Ectodermal cell (in vitro differentiated cells): ENCODE data around the gene KCTD2.
A peak's percentile ranks its signal among the peaks of the same experiment; 100 is the strongest.

ENCODE experiments used
- H3K27ac ChIP-seq: 2 replicates; pipeline ENCODE4 v1.7.0; 2013; ENCODE audit warnings: mild to moderate bottlenecking, low read depth, low read length; ENCODE audit not compliant: insufficient read depth, poor library complexity, severe bottlenecking
- H3K27me3 ChIP-seq: 2 replicates; pipeline ENCODE4 v1.7.0; 2013; ENCODE audit warnings: mild to moderate bottlenecking, low read length; ENCODE audit not compliant: insufficient read depth, control insufficient read depth, poor library complexity, severe bottlenecking
- H3K36me3 ChIP-seq: one replicate; pipeline ENCODE4 v1.7.0; 2013; ENCODE audit warnings: low read length; ENCODE audit not compliant: control insufficient read depth, insufficient read depth
- H3K4me1 ChIP-seq: one replicate; pipeline ENCODE4 v1.7.0; 2013; ENCODE audit warnings: low read length; ENCODE audit not compliant: control insufficient read depth, insufficient read depth
- H3K4me3 ChIP-seq: 2 replicates; pipeline ENCODE4 v1.7.0; 2013; ENCODE audit warnings: low read depth, low read length, control low read depth; ENCODE audit not compliant: insufficient read depth
- H3K9me3 ChIP-seq: 2 replicates; pipeline ENCODE4 v1.7.0; 2013; ENCODE audit warnings: mild to moderate bottlenecking, low read length, moderate library complexity; ENCODE audit not compliant: control insufficient read depth
- WGBS, 2 experiments: methylation state at CpG; one replicate each; pipeline ENCODE4 v1.1.7; 2013; ENCODE audit warnings: missing lambda C conversion rate in 2 of 2; 5-methylcytosine and 5-hydroxymethylcytosine counted together

Gene KCTD2

DNA sequence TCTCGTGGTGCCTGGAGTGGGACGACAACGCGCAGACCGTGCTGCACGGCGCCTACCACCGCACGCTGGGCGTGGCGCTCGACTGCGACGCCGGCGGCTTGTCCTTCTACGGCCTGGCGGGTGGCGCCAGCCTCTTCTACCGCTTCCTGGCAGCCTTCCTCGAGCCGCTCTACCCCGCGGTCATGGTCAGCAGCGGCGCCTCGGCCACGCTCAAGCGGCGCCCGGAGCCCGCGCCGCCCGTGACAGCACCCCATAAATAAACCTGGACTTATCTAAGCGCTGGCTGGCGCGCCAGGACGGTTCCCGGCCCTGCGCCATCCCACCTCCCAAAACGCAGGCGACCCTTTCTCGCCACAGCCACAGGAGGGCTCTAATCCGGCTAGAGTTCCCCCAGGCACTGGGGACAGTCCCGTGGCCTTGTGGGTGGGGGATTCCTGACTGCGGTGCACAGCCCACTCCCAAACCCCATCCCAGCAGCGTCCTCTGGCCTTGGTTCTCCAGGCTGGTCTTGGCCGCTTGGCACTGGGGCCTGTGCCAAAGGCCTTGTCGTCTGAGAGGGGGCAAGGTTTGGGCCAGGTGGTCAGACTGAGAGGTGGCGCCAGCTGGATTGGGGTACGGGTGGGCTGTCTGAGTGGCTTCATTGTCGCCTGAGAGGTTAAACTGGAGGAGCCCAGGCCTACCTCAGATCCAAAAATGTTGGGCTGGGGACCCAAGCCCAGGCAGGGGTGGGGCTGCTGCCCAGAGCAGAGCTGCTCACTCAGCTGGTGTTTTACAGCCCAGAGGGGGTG is 30.7 kb downstream of the KCTD2 start:
- H3K36me3 ChIP-seq = no peaks in the 10 kb centered on the region
- no peak overlapping the region for H3K4me3 ChIP-seq
- peaks cover 4% of the 10 kb centered on the region for H3K4me1 ChIP-seq
- H3K9me3 ChIP-seq = no peaks in the 10 kb centered on the region
- no peaks in the 10 kb centered on the region for H3K27me3 ChIP-seq
- H3K27ac ChIP-seq = no peak overlapping the region
- WGBS, 2 experiments = 92 to 93% methylated on average over 53 of the region's 53 CpGs

DNA sequence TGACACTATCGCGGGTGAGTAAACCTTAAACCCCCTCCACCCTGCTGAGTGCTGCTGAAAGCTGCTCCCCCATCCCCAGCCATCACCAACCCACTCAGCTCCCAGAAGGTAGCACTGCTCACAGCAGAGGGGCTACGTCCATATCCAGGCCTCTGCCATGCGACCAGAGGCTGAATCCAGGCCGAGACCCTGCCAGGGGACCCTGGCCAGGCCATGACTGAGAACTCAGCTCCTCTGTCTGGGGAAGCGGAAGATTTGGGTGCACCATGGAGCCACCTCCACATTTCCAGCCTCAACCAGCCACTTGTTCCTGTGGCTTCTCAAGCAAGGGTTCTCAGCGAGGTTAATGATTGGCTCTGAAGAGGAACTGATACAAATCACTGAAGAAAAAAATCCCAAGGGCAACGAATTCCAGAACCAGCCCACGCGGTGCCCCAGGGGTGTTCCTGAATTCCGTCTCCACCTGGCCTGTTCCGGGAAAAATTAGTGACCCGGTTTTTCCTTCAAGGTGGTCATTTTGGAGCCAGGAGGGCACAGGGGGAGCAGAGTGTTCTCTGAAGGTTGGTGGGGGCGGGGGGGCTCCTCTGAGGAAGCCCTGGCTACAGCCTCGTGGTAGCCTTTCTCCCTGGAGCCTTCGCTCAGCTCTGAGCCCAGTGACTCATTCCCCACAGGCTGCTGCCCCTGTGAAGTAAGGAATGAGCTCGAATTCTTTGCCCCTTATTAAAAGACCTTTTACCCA is 31.4 kb downstream of the KCTD2 start:
- no peaks in the 10 kb centered on the region for H3K9me3 ChIP-seq
- H3K27ac ChIP-seq = no peak overlapping the region
- no peaks in the 10 kb centered on the region for H3K36me3 ChIP-seq
- H3K4me1 ChIP-seq = peaks cover 4% of the 10 kb centered on the region
- no peak overlapping the region for H3K4me3 ChIP-seq
- WGBS, 2 experiments = 71 to 73% methylated on average over 17 of the region's 17 CpGs
- H3K27me3 ChIP-seq = no peaks in the 10 kb centered on the region

DNA sequence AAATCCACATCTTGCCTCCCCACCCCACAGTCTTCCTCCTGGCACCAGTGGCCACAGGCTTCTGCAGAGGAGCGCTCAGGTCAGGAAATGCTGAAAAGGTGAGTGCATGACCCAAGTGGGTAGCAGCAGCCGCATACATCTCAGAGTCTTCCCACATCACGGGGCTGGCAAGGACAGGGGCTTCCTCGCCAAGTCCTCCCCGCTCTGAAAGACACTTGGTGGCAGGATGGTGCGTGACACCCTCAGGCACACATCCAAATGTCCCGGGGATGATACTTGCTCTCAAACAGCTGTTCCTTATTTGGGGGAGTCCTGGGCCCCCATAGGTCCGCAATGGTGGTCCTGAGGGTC is 32.0 kb downstream of the KCTD2 start:
- H3K4me3 ChIP-seq = no peak overlapping the region
- WGBS, 2 experiments = 84 to 88% methylated on average over 8 of the region's 8 CpGs
- H3K27me3 ChIP-seq = no peaks in the 10 kb centered on the region
- H3K4me1 ChIP-seq = peaks cover 4% of the 10 kb centered on the region
- H3K36me3 ChIP-seq = no peaks in the 10 kb centered on the region
- H3K9me3 ChIP-seq = no peaks in the 10 kb centered on the region
- H3K27ac ChIP-seq = no peak overlapping the region

DNA sequence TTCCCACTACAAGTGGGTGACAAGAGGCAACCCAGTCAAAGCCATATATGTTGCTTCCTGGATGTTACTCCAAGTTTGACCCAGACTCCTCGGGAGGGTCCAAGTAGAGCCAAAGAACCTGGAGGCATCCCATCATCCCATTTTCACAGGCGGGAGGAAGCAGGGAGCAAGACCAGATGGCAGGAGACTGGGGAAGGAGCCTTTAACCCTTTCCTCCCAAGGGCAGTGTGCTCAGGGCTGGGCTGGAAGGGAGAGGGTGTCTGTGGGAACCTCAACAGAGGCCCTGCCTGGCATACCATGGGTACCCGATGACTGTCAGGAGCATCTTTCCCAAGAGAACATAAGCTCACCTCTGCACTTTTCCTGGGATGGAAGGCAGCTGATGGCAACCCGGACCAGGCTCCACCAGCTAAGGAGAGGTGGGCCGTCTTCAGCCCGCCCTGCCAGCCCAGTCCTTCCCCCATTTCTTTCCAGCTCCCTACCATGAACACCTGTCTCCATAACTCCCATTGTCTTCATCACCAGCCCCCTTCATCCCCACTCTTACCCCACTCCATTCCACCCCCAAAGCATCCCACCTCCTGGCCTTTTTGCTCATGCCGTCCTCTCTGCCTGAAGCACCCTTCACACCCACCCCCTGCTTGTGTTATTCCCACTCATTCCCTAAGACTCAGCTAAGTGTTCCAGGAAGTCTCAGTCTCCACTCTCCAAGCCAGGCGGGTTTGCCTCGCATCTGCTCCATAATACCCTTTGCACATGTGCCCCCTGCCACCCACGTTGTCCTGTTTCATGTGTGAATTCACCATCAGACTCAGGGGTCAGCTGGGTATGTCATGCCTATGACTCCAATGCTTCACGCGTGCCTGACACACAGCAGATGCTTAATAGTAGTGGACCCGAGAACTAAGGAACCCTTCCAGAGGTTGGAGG is 34.9 kb downstream of the KCTD2 start:
- no peaks in the 10 kb centered on the region for H3K36me3 ChIP-seq
- no peaks in the 10 kb centered on the region for H3K9me3 ChIP-seq
- H3K4me1 ChIP-seq = peaks cover 4% of the 10 kb centered on the region
- no peaks in the 10 kb centered on the region for H3K27me3 ChIP-seq
- 82 to 88% methylated on average over 13 of the region's 13 CpGs for WGBS, 2 experiments
- no peak overlapping the region for H3K27ac ChIP-seq
- no peak overlapping the region for H3K4me3 ChIP-seq

DNA sequence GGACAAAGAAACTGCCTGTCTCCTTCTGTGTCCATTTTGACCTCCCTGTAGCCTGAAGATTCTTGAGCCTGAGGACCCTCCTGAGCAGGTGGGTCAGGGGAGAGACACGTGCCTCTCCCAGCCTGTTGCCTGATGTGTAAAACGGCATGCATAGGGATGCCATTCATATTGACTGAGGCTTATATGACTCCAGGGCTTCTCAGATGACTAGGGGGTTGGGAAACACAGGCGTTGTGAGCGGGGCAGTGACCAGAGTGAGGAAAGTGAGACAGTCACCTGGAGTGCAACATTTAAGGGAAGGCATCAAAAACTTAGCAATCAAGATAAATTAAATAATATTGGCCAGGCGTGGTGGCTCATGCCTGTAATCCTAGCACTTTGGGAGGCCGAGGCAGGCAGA is 35.7 kb downstream of the KCTD2 start:
- Histone ChIP-seq H3K27me3 (no peaks in the 10 kb centered on the region), H3K4me3 (no peak overlapping the region), H3K4me1 (peaks cover 4% of the 10 kb centered on the region), H3K9me3 (no peaks in the 10 kb centered on the region), H3K36me3 (no peaks in the 10 kb centered on the region), H3K27ac (no peak overlapping the region)
- 69 to 77% methylated on average over 6 of the region's 6 CpGs for WGBS, 2 experiments

DNA sequence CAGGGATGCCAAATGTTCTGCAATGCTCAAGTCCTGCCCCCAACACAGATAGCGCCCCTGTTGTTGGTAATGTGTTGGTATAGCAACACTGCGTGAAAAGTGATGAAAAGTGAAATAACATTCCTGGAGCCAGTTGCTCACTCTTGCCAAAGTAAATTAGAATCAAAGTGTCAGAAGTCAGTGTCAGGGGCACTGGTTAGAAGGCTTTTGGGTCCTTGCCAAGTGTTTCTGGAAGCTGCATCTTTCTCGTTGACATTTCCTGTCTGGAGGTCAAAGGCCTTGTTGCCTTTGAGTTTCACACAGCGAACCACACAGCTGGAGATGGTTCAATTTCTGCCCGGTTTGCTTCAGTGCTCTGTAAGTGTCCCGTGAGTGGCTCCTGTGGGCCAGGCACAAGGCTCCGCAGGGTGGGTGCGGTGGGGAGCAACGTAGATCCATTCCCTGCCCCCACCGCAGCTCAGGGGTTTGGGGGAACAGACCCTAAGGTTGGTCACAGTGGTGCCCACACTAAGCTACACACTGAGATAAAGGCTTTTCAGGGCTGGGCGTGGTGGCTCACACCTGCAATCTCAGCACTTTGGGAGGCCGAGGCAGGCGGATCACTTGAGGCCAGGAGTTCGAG is 37.1 kb downstream of the KCTD2 start:
- H3K27ac ChIP-seq = no peak overlapping the region

DNA sequence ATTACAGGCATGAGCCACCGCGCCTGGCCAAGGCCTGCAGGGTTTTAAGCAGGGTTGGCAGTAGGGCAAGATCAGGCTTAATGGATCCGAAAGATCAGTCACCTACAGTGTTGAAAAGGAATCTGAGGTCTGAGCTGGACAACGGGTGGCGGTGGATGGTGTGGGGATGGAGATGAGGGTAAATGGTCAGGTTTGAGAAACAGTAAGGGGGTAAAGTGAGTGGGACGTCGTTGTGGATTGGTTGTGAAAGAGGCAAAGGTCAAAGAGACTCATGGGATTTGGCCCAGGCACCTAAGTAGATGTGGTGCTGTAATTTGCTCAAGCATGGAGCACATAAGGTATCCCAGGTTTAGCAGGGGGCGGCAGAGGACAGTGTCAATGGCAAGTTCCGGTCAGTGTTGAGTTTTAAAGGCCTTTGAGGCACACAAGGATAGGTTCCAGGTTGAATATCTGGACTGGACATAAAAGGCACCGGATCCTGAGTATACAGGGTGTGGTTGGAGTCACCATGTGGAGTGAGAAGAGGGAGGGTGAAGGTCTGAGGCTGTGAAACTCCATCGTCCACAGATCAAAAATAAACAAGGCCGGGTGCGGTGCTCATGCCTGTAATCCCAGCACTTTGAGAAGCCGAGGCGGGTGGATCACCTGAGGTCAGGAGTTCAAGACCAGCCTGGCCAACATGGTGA is 39.6 kb downstream of the KCTD2 start:
- Histone ChIP-seq H3K27me3 (no peaks in the 10 kb centered on the region), H3K36me3 (no peaks in the 10 kb centered on the region), H3K27ac (no peak overlapping the region), H3K9me3 (no peaks in the 10 kb centered on the region), H3K4me1 (peaks cover 8% of the 10 kb centered on the region), H3K4me3 (no peak overlapping the region)
- 84 to 87% methylated on average over 15 of the region's 15 CpGs for WGBS, 2 experiments

More for the DNA sequence above, 37.1 kb downstream of the KCTD2 start:
- Histone ChIP-seq H3K27me3 (no peaks in the 10 kb centered on the region), H3K4me3 (no peak overlapping the region), H3K36me3 (no peaks in the 10 kb centered on the region), H3K9me3 (no peaks in the 10 kb centered on the region), H3K4me1 (no peaks in the 10 kb centered on the region)
- 79 to 81% methylated on average over 14 of the region's 14 CpGs for WGBS, 2 experiments

DNA sequence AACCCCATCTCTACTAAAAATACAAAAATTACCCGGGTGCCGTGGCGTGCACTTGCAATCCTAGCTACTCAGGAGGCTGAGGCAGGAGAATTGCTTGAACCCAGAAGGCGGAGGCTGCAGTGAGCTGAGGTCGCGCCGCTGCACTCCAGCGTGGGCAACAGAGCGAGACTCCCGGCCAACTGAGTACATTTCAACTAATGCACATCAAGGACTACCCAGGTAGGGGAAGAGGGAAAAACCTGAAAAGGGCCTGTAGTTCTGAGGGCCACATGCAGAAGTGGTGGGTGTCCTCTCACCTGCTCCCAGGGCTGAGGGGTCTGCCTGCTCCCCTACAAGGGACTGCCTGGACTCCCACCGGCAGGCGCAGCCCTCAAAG is 40.1 kb downstream of the KCTD2 start:
- no peak overlapping the region for H3K27ac ChIP-seq
- WGBS, 2 experiments = 63 to 64% methylated on average over 12 of the region's 12 CpGs

DNA sequence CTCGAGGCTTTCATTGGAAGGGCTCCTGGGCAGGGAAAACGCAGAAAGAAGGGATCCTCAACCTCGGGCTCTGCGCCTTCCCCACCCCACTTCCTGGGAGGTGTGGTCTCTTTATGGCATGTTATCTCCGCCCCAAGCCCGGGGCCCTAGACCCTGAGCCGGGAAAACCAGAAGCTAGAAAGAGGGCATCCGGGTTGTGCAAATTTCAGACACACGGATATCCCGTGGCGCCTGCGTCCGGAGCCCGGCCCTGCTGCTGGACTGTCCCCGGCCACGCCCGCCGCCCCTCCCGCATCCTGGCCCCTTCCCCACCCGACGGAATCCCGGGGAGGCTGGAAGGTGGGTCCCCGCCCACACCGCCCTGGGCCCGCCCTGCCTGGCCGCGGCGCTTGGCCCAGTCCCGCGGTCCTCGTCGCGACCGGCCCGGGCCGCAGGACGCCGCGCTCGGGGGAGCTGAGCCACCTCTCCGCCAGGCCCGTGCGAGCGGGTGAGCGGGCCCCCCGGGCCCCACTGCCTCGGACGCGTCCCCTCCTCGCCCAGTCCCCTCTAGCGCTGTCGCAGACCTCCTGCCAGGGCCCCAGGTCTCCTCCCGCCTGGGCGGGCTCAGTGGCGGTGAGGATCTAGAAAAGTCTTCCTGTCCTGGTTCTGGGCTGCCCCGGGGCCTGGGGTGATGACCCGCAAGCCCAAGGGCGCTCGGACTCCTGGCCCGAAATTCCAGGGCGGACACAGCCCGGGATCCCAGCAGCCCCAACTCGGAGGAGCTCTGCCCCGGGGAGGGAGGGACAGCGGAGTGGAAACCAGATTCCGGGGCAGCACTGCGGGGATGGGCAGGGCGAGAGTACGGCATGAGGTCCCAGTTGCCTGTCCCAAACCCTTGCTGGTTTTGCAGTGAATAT is 40.8 kb downstream of the KCTD2 start, which contains the start of gene SLC16A5:
Gene SLC16A5, plus strand, starts transcription at position 397 of the 896 bp plus-strand sequence. CDS start 5,683 bp downstream, outside the sequence.
- 1 to 2% methylated on average over 69 of the region's 69 CpGs for WGBS, 2 experiments
- Histone ChIP-seq H3K27me3 (no peaks in the 10 kb centered on the region), H3K36me3 (no peaks in the 10 kb centered on the region), H3K9me3 (no peaks in the 10 kb centered on the region), H3K4me1 (peaks cover 15% of the 10 kb centered on the region), H3K4me3 (peak within 1 kb of the TSS; percentile 61), H3K27ac (no peak within 1 kb of the TSS)

More for the DNA sequence above, 40.1 kb downstream of the KCTD2 start:
- no peaks in the 10 kb centered on the region for H3K9me3 ChIP-seq
- peaks cover 12% of the 10 kb centered on the region for H3K4me1 ChIP-seq
- H3K4me3 ChIP-seq = peak overlapping the region; percentile 61
- H3K36me3 ChIP-seq = no peaks in the 10 kb centered on the region
- no peaks in the 10 kb centered on the region for H3K27me3 ChIP-seq
